Measurements from ENCODE around the gene EDDM3A.
"Not testable (repeated sequence)": the region's sequence is repeated elsewhere in the genome, so short reads cannot be mapped to it uniquely, and the experiment has no call there.

Gene EDDM3A, protein sequence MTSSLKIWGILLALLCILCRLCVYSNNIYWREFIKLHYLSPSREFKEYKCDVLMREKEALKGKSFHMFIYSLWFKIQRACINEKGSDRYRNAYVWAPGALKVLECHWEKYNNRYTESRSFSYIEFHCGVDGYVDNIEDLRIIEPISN

DNA sequence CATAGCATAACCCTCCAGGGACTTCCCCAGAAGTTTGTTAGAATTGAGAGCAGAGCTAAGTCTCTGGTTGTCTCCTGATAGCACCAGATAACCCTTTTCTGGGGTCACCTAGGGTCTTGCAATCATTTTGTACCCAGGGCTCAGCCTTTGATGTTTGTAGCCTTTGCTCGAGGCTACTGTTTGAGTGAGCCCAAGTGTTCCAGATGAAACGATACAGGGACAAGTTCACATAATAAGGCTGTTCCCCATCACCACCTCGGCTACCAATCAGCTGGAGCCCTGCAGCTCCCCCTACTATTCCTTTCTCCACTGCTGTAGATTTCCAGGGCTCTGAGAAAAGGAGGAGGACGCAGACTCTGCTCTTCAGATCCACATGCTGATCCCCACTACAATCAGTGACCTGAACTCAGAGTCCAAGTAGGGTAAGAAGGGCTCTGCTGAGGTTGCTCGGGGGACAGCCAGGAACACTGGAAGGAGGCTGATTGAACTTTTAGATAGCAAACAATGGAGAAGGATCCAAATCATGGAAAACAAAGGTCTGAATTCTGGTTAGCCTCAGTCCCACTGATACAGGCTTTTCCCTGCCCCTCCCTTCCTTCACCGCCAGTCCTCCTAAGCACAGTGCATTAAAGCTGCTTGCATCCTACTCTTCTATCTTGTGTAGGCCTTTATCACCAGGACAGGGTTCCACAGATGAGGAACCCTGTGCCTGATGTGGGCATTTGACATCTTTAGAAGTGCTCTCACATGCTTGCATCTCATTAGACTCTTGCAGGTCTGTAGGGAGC is at the start of gene EDDM3A:
EDDM3A (plus strand) TSS at position 317 of the 788 bp plus-strand sequence. CDS start 1,694 bp downstream, outside the sequence.
- no peak for DNase-seq

DNA sequence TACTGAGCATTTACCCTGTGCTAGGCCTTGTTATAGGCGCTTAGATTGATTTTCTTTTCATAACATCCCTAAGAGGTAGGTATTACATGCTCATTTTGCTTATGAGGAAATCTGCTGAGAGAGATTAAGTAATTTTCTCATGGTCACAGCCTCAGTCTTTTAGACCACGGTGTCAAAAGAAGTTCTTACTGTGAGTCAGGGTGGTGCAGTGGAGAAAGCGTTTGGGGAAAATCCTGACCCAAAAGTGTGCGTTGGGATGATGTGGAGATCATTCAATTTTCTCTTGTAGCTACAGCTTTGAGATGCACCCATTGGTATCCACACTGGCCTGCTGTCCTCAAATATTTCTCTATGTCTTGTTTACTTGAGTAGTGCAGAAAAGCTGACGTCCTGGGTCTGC is 48.9 kb upstream of the EDDM3A start:
- no peak for DNase-seq

DNA sequence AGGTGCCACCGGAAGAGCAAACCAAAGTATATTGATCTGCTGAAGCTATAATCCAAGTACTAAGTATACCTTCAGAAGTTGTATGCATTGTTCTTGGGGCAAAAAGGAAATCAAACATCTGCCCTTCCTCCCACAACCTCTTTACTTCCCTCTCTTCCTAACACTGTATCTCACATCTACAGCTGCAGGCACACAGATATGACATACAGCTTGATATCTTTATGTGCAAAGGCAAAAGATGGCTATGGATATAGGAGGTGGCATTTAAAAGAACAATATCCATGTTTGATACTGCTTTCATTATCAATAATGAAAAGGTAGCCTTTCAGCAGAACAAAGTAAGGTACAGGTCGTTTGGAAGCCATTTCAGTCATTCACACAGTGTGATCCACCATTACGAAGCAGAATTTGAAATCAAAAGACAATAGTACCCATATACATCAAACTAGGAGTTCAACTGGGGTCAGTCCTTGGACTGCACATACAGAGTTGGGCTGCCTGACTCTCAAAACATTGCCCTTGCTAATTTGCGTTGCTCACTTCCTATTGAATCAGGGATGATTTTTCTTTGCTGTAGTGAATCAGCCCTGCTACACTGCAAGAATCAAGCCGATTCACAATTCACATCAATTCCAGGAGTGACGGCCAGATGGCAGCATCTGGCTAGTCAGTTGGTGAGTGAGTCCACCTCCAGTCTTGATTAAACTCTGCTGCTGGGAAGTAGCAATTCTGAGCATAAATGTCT is 48.2 kb upstream of the EDDM3A start:
- DNase-seq: no peak

DNA sequence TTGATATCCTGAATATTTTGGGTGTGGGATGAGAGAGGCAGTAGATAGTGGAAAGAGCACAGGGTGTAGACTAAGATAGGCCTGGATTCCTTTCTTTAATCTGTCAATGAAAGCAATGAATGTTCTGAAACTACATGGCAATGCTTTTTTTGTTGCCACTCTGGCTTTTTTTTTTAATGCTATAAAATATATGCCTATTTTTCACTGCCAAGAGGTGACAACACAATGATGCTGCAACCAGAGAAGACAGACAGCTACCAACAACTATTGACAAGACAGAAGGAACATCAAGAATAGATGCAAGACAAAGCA is 47.7 kb upstream of the EDDM3A start:
- no peak for DNase-seq

DNA sequence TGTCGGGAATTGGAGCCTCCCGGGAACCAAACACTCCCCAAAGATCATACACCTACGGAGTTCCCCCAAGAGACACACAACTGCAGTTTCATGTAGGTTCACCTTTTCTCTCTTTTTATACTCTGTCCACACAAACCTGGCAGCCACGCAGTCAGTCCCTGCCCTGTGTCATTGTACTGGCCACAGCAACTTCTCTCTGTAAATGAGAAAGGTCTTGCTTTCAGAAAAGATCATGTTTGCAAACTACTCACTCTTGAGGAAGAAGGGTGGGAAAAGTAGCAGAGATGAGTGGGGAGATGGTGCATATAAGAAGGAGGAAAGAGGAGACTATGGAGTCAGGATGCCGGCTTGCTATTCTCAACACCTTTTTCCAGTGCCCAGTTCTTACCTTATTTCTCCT is 46.8 kb upstream of the EDDM3A start:
- no peak for DNase-seq

DNA sequence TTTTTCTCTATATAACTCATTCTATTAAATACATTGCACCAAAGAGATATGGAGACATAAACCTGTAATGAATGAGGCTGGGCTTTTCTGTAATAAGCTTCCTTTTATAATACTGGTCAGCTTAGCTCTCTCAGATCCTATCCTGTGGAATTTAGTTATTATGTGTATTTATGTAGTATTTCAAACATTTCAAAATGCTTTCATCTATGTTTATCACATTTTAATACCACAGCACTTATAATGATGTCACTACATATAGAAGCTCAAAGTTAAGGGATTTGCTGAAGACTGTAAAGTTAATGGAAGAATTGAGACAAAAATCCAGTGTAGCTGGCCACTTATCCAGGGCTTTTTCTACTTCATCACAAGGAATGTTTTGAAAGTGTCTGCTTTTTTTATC is 45.8 kb upstream of the EDDM3A start:
- DNase-seq: no peak

DNA sequence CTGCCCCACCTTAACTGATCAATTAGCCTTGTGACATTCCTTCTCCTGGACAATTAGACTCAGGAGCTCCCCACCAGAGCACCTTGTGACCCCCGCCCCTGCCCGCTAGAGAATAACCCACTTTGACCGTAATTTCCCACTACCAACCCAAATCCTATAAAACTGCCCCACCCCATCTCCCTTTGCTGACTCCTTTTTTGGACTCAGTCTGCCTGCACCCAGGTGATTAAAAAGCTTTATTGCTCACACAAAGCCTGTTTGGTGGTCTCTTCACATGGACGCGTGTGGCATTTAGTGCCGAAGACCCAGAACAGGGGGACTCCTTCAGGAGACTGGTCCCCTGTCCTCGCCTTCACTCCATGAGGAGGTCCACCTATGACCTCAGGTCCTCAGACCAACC is 44.7 kb upstream of the EDDM3A start:
- DNase-seq: not testable (repeated sequence)

DNA sequence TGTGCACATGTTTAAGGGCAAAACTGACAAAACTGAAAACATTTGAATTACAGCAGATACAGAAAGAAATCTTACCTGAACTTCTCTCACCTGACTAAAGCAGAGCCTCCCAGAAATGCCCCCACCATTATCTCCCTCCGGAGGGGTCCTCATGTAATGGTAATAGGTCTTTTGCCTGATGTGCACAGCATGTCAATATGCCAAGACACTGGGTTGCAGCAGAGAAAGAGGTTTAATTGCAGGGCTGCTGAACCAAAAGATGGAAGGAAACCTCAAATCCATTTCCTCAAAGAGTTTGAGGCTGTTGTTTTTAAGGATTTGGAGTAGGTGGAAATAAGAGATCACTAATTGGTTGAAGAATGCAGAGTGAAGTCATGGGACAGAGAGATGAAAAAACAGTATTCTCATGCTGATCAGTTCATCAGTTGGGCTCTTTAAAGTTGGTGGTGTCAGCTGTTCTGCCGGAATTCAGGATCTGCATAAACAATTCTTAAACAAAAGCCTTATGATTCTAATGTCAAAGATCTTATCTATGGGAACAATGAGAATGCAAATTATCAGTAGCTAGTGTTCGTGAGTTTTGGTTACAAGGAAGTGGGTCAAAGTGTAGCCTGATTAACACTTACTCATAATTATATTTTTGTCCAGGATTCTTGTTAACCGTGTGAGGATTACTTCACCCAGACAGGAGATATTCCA is 38.9 kb upstream of the EDDM3A start:
- DNase-seq: no peak

DNA sequence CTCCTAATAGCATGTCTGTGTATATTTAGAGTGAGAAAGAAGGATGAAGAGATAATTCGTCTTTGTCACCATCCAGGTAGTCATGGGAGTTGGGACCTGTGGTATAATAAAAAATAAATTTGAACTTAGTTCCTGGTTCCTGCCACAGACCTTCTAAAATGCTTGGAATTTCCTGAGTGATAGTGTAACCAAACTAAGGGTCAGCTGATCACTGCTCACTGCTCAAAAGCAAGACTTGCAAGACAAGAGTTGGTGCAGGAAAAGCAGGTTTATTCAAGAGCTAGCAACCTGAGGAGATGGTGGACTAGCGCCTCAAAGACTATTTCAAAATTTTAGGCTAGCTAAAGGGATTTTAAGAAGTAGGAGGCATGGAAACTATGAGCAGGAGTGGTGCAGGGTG is 38.1 kb upstream of the EDDM3A start:
- DNase-seq: no peak

DNA sequence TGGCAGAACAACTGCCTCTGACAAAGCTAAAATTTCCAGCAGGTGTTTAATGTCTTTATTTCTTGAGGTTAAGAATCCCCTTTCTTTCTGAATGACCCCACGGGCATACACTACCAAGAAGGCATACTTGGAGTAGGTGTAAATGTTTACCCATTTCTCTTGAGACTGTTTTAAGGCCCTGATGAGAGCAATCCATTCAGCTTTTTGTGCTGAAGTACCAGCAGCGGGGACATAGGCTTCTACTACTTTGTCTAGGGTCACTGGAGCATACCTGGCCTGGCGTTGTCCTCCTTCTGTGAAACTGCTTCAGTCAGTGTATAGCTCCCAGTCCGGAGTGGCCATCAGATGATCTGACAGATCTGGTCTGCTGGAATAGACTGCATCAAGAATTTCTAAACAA is 34.4 kb upstream of the EDDM3A start:
- no peak for DNase-seq

DNA sequence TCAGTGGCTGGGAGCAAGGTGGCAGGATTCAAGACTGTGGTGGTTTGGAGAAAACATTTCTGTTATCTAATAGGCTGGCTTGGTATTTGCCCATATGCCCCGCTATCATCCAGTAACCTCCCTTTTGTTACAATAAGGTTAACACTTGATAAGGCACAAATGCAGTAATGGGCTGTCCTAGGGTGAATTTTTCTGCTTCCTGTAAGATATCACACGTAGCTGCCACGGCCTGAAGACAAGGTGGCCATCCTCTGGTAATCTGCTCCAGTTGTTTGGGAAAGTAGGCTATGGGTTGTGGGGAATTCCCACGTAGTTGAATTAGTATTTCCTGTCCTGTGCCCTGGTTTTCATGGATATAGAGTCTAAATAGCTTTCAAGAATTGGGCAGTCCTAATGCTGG is 34.0 kb upstream of the EDDM3A start:
- DNase-seq: no peak

DNA sequence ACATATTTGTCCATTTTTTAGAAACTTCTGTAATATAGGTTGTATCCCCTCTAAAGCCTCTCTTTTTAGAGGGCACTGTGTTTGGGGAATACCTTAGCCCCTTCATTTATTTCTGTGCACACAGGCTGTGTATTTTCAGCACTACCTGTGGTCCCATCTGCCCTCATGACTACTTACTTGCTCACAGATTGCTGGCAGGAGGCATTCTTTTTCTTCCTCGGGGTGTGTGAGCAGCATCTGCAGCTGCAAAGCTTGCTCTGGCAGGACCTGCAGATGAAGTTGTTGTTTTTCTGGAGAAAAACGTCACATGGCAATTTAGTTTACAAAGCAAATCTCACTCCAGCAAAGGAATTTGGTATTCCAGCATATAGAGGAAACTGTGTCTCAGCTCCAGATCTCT is 32.8 kb upstream of the EDDM3A start:
- no peak for DNase-seq

DNA sequence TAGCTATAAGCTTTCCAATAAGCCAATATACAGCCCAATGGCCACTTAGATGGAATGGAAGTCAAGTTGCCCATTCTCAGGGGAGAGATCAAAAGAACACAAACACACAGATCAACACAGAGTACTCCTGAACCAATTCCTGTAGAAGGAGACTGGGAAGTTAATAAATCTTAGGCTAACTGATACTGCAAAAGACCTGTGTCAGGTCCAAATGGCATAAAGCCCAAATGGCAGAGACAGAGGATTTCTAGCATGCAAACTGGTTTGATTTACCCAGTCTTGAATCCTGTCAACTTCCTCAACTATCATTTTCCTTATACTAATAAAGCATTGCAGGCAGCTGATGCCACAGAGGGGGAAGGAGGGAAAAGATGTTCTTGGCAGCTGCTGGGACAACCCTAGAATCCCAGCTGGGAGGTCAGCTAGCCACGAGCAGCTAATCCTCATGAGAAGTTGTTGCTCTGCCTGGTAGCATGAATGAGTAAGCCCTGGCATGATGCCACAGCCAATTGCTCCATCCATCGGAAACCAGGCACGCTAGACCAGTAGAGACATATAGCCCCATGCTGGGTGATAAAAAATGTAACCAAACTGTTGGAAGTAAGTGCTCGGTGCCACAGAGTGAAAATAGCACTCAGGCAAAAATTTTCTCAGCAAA is 31.0 kb upstream of the EDDM3A start:
- DNase-seq: no peak

DNA sequence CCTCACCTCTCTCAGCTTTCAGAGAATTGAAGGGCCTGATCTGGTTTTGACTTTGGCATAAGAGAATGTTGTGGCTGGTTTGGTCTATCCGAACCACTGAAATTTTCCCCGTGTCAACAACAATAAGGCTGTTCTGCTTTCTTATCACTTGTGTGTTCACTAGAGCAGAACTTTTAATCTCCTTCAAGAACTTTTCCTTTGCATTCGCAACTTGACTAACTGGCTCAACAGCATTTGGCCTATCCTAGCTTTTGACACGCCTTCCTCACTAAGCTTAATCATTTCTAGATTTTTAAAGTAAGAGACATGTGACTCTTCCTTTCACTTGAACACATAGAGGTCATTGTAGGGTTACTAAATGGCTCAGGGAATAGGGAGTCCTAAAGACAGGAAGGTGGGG is 25.9 kb upstream of the EDDM3A start:
- DNase-seq: no peak

DNA sequence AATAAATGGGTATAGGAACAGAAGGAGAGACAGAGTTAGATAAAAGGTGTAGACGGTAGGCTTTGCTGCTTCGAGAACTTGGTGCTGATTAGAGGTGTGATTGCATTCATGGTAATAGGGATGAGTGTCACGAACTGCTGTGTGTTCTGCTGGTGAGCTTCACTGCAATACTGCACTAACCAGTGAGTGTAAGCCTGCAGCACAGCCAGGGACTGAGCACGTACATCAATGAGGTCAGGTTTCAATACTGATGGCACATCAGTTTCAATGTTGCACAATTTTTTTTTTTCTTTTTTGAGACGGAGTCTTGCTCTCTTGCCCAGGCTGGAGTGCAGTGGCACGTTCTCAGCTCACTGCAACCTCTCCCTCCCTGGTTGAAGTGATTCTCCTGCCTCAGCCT is 24.9 kb upstream of the EDDM3A start:
- no peak for DNase-seq

DNA sequence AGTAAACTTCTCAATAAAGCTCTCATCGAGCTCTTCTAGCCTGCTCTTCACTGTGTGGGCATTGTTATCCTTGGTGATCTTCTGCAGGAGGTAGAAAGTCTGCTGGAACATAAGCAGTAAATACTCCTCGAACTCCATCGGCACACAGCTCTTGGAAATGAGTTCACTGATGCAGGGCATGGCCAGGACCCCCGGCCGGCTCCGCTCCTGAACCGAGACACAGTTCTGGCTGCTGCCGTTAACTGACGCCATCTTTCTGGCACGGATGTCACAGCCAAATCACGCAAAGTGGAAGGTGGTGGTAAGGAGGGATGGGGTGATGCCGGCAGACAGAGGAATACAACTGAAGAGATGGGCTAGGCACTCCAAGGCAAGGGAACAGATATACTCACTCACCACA is 23.7 kb upstream of the EDDM3A start:
- no peak for DNase-seq

DNA sequence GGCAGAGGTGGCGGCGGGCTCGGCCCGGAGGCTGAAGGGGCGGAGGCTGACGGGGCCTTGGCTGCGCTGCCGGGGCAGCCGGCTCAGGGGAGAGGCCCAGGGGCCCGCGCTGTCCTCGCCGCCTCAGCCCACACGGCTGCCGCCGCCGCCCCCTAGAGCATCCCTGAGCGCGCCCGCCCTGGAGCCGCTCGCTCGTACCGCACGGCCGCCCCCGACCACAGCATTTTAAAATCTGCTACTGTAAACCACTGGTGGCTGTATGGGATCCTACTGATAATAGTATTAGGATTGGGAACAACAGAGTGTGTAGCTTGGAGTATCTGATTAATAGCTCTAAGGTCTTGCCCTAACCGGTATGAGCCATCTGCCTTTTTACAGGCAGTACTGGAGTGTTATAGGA is 22.2 kb upstream of the EDDM3A start:
- no peak for DNase-seq

DNA sequence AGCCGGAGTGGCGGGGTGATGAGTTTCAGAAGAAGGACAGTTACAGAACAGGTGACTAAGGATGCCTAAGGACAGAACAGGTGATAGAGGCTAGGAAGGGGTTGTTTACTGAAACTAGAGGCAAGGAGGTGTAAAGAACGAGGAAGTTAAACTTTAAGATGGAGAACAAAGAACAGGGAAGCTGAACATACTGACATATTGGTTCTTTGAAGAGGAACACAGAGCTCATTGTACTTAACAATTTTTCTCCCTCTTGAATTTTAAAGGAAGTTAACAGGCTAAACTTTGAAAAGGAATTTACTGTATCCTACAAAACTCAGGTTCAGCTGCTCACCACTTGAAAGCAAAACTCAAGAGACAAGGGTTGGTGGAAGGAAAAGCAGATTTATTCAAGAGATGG is 19.6 kb upstream of the EDDM3A start:
- DNase-seq: not testable (repeated sequence)

DNA sequence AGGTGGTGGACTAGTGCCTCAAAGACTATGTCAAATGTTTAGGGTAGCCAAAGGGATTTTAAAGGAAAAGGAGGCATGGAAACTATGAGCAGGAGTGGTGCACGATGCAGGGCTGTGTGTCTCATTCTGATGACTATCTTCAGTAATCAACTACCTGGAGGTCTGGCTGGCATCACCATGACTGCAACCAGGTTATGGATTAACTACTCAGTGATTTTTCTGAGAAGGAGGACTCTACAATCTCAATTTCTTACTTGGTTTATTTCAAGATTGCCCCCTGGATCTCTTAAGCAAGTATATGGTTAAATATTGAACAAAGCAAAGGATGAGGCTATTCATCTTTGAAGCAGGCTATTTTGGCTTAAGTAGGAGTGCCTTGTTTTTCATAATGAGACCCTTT is 19.2 kb upstream of the EDDM3A start:
- no peak for DNase-seq

DNA sequence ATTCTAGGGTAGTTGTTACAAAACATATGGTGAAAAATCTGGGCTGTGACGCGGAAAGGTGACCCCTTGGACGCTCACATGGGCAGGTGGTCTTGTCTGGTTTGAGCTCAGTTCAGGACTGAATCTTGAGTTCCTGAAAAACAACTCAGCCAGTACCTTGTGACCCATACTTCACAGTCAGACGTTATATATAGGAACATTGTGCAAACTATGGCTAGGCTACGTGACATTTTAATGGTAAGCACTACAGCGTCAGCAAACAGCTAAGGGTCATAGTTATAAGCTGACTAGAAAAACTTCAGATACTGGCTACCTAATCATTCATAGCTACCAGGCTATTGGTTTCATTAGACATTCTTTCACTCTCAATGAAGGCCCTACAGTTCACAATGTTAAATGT is 14.8 kb upstream of the EDDM3A start:
- no peak for DNase-seq

DNA sequence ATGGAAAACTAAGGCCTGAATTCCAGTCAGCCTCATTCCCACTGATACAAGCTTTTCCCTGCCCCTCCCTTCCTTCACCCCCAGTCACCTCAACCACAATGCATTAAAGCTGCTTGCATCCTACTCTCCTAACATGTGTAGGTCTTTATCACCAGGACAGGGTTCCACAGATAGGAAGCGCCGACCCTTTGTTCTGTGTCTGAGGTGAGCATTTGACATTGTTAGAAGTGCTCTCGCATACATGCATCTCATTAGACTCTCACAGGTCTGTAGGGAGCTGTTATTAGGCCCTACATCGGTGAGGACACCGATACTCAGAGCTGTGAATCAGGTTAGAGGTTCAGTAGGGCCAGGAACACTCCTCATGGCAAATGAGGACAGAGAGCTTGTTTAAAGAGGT is 13.2 kb upstream of the EDDM3A start:
- no peak for DNase-seq

DNA sequence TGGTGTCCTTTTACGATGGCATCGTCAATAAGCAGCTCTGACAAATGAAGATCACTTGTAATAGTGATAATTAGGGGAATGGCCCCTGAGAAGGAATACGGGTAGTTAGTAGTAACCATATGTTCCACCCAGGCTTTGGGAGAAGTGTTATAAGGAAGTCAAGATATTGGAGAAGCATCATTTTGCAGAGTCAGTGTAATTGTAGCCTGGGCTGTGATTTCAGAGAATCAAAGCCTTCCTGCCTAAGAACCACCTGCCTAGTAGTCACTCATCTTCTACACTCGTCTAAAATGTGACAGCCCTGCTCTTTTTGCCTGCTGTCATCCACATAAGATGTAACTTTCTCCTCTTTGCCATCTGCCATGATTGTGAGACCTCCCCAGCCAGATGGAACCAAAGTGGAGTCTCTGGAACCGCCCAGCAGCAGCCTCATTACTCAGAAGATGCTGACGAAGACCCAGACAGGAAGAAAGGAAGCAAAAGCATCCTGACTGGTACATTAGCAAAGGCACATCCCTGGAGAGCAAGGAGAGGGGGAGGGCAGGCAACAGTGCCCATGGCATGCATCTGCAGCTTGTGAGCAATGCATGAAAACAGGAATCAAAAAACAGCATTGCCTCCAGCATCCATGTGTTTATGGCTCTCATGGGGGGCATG is 12.6 kb upstream of the EDDM3A start:
- no peak for DNase-seq
